ENCODE measurements around the gene ZGRF1.
A peak's percentile ranks its signal among the peaks of the same experiment; 100 is the strongest.
"Not testable (repeated sequence)": the region's sequence is repeated elsewhere in the genome, so short reads cannot be mapped to it uniquely, and the experiment has no call there.

ZGRF1 gene

GRCh38 chr4:112545346-112545745, 91.4 kb downstream of the ZGRF1 start:
- no peak for DNase-seq

- no peak for DNase-seq
These were observed 96.0 kb downstream of the ZGRF1 start for GRCh38 chr4:112540695-112541094.

GRCh38 chr4:112536123-112536522, 100.6 kb downstream of the ZGRF1 start:
- no peak for DNase-seq

GRCh38 chr4:112532267-112532666, 104.4 kb downstream of the ZGRF1 start:
- no peak for DNase-seq

GRCh38 chr4:112531146-112531545, 105.6 kb downstream of the ZGRF1 start:
- DNase-seq, result no peak

GRCh38 chr4:112526061-112526460, 110.6 kb downstream of the ZGRF1 start:
- DNase-seq, result no peak

GRCh38 chr4:112523764-112524505, 112.8 kb downstream of the ZGRF1 start:
- DNase-seq, result peak; percentile 70 to 80

GRCh38 chr4:112523008-112523721, 113.5 kb downstream of the ZGRF1 start:
- DNase-seq, result peak in 1 of 2 donors; percentile 51

- DNase-seq, result not testable (repeated sequence)
These were observed 114.3 kb downstream of the ZGRF1 start for GRCh38 chr4:112522431-112522830.

GRCh38 chr4:112521123-112522023, 115.3 kb downstream of the ZGRF1 start:
- DNase-seq, result no peak

- DNase-seq, result no peak
These were observed 116.0 kb downstream of the ZGRF1 start for GRCh38 chr4:112520598-112521122.

GRCh38 chr4:112519689-112520597, 116.8 kb downstream of the ZGRF1 start:
- DNase-seq, result no peak

- DNase-seq, result no peak
These were observed 118.0 kb downstream of the ZGRF1 start for GRCh38 chr4:112518675-112519074.

GRCh38 chr4:112517911-112518310, 118.8 kb downstream of the ZGRF1 start:
- DNase-seq, result no peak

GRCh38 chr4:112517067-112517634, 119.6 kb downstream of the ZGRF1 start:
- no peak for DNase-seq

GRCh38 chr4:112516471-112517066, 120.1 kb downstream of the ZGRF1 start:
- DNase-seq, result no peak

- DNase-seq, result no peak
These were observed 120.6 kb downstream of the ZGRF1 start, which contains the start of gene NEUROG2 for GRCh38 chr4:112516066-112516470. Gene NEUROG2, minus strand, starts transcription at chr4:112516180. Its CDS starts 705 bp downstream, at chr4:112515475.

- DNase-seq, result peak in 1 of 2 donors; percentile 49
These were observed 121.3 kb downstream of the ZGRF1 start for GRCh38 chr4:112515198-112516065.

- no peak for DNase-seq
These were observed 122.0 kb downstream of the ZGRF1 start for GRCh38 chr4:112514647-112515197.
